GM21576 (cell line): ENCODE data around the gene PSAPL1.

ENCODE experiments used
- ATAC-seq: cut with Tn5 transposase; IDR thresholded peaks from one replicate; pipeline ENCODE4 v1.9.1; 2021; ENCODE audit warnings: mild to moderate bottlenecking, moderate library complexity; ENCODE audit not compliant: unreplicated experiment

Gene PSAPL1

GRCh38 chr4:7383266-7383665 is 51.5 kb downstream of the PSAPL1 start:
- no peak for ATAC-seq

GRCh38 chr4:7382634-7383014 is 52.1 kb downstream of the PSAPL1 start:
- ATAC-seq, result no peak

GRCh38 chr4:7381890-7382633 is 52.7 kb downstream of the PSAPL1 start:
- ATAC-seq, result no peak

- ATAC-seq, result no peak
Observed at GRCh38 chr4:7381221-7381889, 53.4 kb downstream of the PSAPL1 start.
